H9 (cell line): ENCODE data around the gene VPS35L. TPM values are rescaled to one million over a fixed set of nuclear protein-coding genes. Genes with fewer than 3 reads are reported as not detected.

Source experiments
- DNase-seq: peaks from one replicate; pipeline ENCODE4 v3.0.0-alpha.2; 2017
- H2AFZ ChIP-seq: one replicate; pipeline ENCODE4 v1.6.1; 2013; ENCODE audit warnings: mild to moderate bottlenecking, low read length, control low read depth, moderate library complexity
- H2AK5ac ChIP-seq: 2 replicates; pipeline ENCODE4 v1.6.1; 2013; ENCODE audit warnings: low read length, control low read depth, mixed read lengths; ENCODE audit not compliant: insufficient read length
- H2BK120ac ChIP-seq: one replicate; pipeline ENCODE4 v1.6.1; 2013; ENCODE audit warnings: low read depth, mild to moderate bottlenecking, low read length, control low read depth, inconsistent platforms; ENCODE audit not compliant: poor library complexity, severe bottlenecking
- H2BK12ac ChIP-seq: 2 replicates; pipeline ENCODE4 v1.6.1; 2013; ENCODE audit warnings: low read length, control low read depth, mixed read lengths, low read depth; ENCODE audit not compliant: insufficient read length
- H2BK15ac ChIP-seq: 2 replicates; pipeline ENCODE4 v1.6.1; 2013; ENCODE audit warnings: low read depth, low read length, control low read depth
- H2BK20ac ChIP-seq: one replicate; pipeline ENCODE4 v1.6.1; 2013; ENCODE audit warnings: low read depth, mild to moderate bottlenecking, low read length, control low read depth, inconsistent platforms; ENCODE audit not compliant: poor library complexity, severe bottlenecking
- H2BK5ac ChIP-seq: 2 replicates; pipeline ENCODE4 v1.6.1; 2013; ENCODE audit warnings: low read length, control low read depth, mixed read lengths; ENCODE audit not compliant: insufficient read length
- H3K14ac ChIP-seq: 2 replicates; pipeline ENCODE4 v1.6.1; 2013; ENCODE audit warnings: low read length, control low read depth; ENCODE audit not compliant: insufficient read depth
- H3K18ac ChIP-seq: 2 replicates; pipeline ENCODE4 v1.6.1; 2013; ENCODE audit warnings: low read depth, mild to moderate bottlenecking, mixed read lengths, low read length, control low read depth; ENCODE audit not compliant: insufficient read length
- H3K23ac ChIP-seq: 2 replicates; pipeline ENCODE4 v1.6.1; 2013; ENCODE audit warnings: low read length, control low read depth, mixed read lengths, low read depth; ENCODE audit not compliant: insufficient read length
- H3K23me2 ChIP-seq: 2 replicates; pipeline ENCODE4 v1.6.1; 2013; ENCODE audit warnings: low read depth, mild to moderate bottlenecking, mixed read lengths, low read length, control low read depth; ENCODE audit not compliant: insufficient read length, poor library complexity, severe bottlenecking
- H3K27ac ChIP-seq: 2 replicates; pipeline ENCODE4 v1.5.1; 2013; ENCODE audit warnings: low read length, control low read depth, mixed read lengths, low read depth; ENCODE audit not compliant: insufficient read length
- H3K27me3 ChIP-seq: 2 replicates; pipeline ENCODE4 v1.6.1; 2013; ENCODE audit warnings: low read length, control low read depth, inconsistent platforms; ENCODE audit not compliant: insufficient read depth
- H3K4ac ChIP-seq: 2 replicates; pipeline ENCODE4 v1.6.1; 2013; ENCODE audit warnings: low read depth, mild to moderate bottlenecking, control low read depth, inconsistent platforms, low read length, moderate library complexity
- H3K4me1 ChIP-seq: 2 replicates; pipeline ENCODE4 v1.6.1; 2013; ENCODE audit warnings: low read length, control low read depth, inconsistent platforms; ENCODE audit not compliant: insufficient read depth
- H3K4me2 ChIP-seq: 2 replicates; pipeline ENCODE4 v1.6.1; 2013; ENCODE audit warnings: low read length, control low read depth, mixed read lengths; ENCODE audit not compliant: insufficient read length, insufficient read depth
- H3K56ac ChIP-seq: 2 replicates; pipeline ENCODE4 v1.6.1; 2013; ENCODE audit warnings: low read depth, mild to moderate bottlenecking, mixed read lengths, low read length, control low read depth; ENCODE audit not compliant: insufficient read length
- H3K79me1 ChIP-seq: 2 replicates; pipeline ENCODE4 v1.6.1; 2013; ENCODE audit warnings: low read depth, mild to moderate bottlenecking, moderate library complexity, low read length, control low read depth, inconsistent platforms; ENCODE audit not compliant: insufficient read depth, poor library complexity, severe bottlenecking
- H3K79me2 ChIP-seq: 2 replicates; pipeline ENCODE4 v1.6.1; 2013; ENCODE audit warnings: low read length, control low read depth, inconsistent platforms; ENCODE audit not compliant: insufficient read depth
- H3K9ac ChIP-seq: 2 replicates; pipeline ENCODE4 v1.6.1; 2013; ENCODE audit warnings: low read length, control low read depth, mixed read lengths; ENCODE audit not compliant: insufficient read length; ENCODE audit errors: extremely low read depth
- H3K9me3 ChIP-seq: one replicate; pipeline ENCODE4 v1.6.1; 2013; ENCODE audit warnings: low read depth, low read length, inconsistent platforms; ENCODE audit not compliant: control insufficient read depth
- H3T11ph ChIP-seq: one replicate; pipeline ENCODE4 v1.6.1; 2013; ENCODE audit warnings: mild to moderate bottlenecking, low read length, control low read depth, inconsistent platforms
- H4K20me1 ChIP-seq: one replicate; pipeline ENCODE4 v1.6.1; 2013; ENCODE audit not compliant: control insufficient read depth, insufficient read length, insufficient read depth
- H4K5ac ChIP-seq: 2 replicates; pipeline ENCODE4 v1.6.1; 2013; ENCODE audit warnings: low read depth, mild to moderate bottlenecking, mixed read lengths, low read length, control low read depth; ENCODE audit not compliant: insufficient read length
- H4K8ac ChIP-seq: replicated peaks from 2 replicates; pipeline ENCODE4 v1.6.1; 2013; ENCODE audit warnings: low read length, control low read depth, mixed read lengths, low read depth; ENCODE audit not compliant: insufficient read length
- H4K91ac ChIP-seq: 2 replicates; pipeline ENCODE4 v1.6.1; 2013; ENCODE audit warnings: low read depth, mild to moderate bottlenecking, moderate library complexity, mixed read lengths, low read length, control low read depth; ENCODE audit not compliant: insufficient read length
- H3K27ac Mint-ChIP-seq, 3 experiments: 2 replicates in 2 of 3; 3 replicates in 1 of 3; pipeline ENCODE4 v1.8.0; 2020 to 2021; ENCODE audit warnings: mixed read lengths in 3 of 3, mild to moderate bottlenecking in 1 of 3, moderate library complexity in 1 of 3
- H3K27me3 Mint-ChIP-seq: 2 replicates; pipeline ENCODE4 v1.8.0; 2021; ENCODE audit warnings: low read depth, mild to moderate bottlenecking, moderate library complexity, mixed read lengths
- H3K36me3 Mint-ChIP-seq, 3 experiments: 2 replicates in 2 of 3; 3 replicates in 1 of 3; pipeline ENCODE4 v1.8.0; 2020 to 2021; ENCODE audit warnings: low read depth in 3 of 3, mixed read lengths in 3 of 3; ENCODE audit not compliant: insufficient read depth in 1 of 3
- H3K4me1 Mint-ChIP-seq, 2 experiments: 2 replicates each; pipeline ENCODE4 v1.8.0; 2020; ENCODE audit warnings: mixed read lengths in 2 of 2
- H3K4me3 Mint-ChIP-seq, 2 experiments: 2 replicates in 1 of 2; 3 replicates in 1 of 2; pipeline ENCODE4 v1.8.0; 2020 to 2021; ENCODE audit warnings: mild to moderate bottlenecking in 2 of 2, mixed read lengths in 2 of 2, moderate library complexity in 1 of 2
- H3K9me3 Mint-ChIP-seq, 2 experiments: 2 replicates in 1 of 2; 3 replicates in 1 of 2; pipeline ENCODE4 v1.8.0; 2020; ENCODE audit warnings: mild to moderate bottlenecking in 2 of 2, mixed read lengths in 2 of 2, moderate library complexity in 1 of 2
- CTCF ChIP-seq: fragments of 200-600 bp; sonication (generic); conservative IDR thresholded peaks from 3 replicates; pipeline ENCODE4 v1.8.0; 2021; ENCODE audit warnings: antibody characterized with exemption, mild to moderate bottlenecking
- WGBS: extraction: QIAGEN DNeasy Blood & Tissue Kit; methylation state at CpG from one replicate; pipeline ENCODE4 v1.1.7; 2013; ENCODE audit warnings: missing lambda C conversion rate, low lambda C conversion rate, mixed read lengths; ENCODE audit not compliant: insufficient read length; ENCODE audit errors: extremely low coverage; 5-methylcytosine and 5-hydroxymethylcytosine counted together
- total RNA-seq: library from RNA; stranded (reverse); gene quantifications from 2 replicates; pipeline ENCODE4 v1.2.1, GENCODE V29; 2021

VPS35L gene
- total RNA-seq, 1 experiment from 2014 or later, result 58.4 TPM

- H3K27me3 ChIP-seq, result no peaks in the 10 kb centered on the region
- no peak overlapping the region for H2BK5ac ChIP-seq
- H3T11ph ChIP-seq, result no peak overlapping the region
- H3K18ac ChIP-seq, result no peak overlapping the region
- peaks cover 17 to 66% (median 41%) of the 10 kb centered on the region in 3 experiments; a peak in 6 of 7 replicates for H3K36me3 Mint-ChIP-seq
- no peak overlapping the region for H3K56ac ChIP-seq
- H3K14ac ChIP-seq, result no peak overlapping the region
- no peaks in the 10 kb centered on the region for H3K27me3 Mint-ChIP-seq
- H4K20me1 ChIP-seq, result no peaks in the 10 kb centered on the region
- H2BK20ac ChIP-seq, result no peak overlapping the region
- no peak for TF ChIP-seq CTCF
- no peak overlapping the region for H3K4me3 Mint-ChIP-seq
- no peak overlapping the region for H2AFZ ChIP-seq
- DNase-seq, result no peak
- H2BK15ac ChIP-seq, result no peak overlapping the region
- no peaks in the 10 kb centered on the region for H3K4me1 ChIP-seq
- H3K23me2 ChIP-seq, result no peaks in the 10 kb centered on the region
- H2BK120ac ChIP-seq, result no peak overlapping the region
- no peak overlapping the region for H2BK12ac ChIP-seq
- no peak overlapping the region for H3K27ac Mint-ChIP-seq
- H4K8ac ChIP-seq, result no peak overlapping the region
- no peaks in the 10 kb centered on the region for H3K9me3 ChIP-seq
- no peaks in the 10 kb centered on the region for H3K4me1 Mint-ChIP-seq
- no peak overlapping the region for H4K91ac ChIP-seq
- no peak overlapping the region for H4K5ac ChIP-seq
- no peak overlapping the region for H2AK5ac ChIP-seq
- H3K9ac ChIP-seq, result no peak overlapping the region
- H3K27ac ChIP-seq, result no peak overlapping the region
- H3K9me3 Mint-ChIP-seq, result peaks cover 6 to 10% of the 10 kb centered on the region in 2 experiments
- no CpG with 5 or more reads among the region's 3 CpGs for WGBS
- no peak overlapping the region for H3K4ac ChIP-seq
- H3K79me1 ChIP-seq, result peaks cover 4% of the 10 kb centered on the region
- H3K4me2 ChIP-seq, result no peak overlapping the region
- H3K23ac ChIP-seq, result no peak overlapping the region
- H3K79me2 ChIP-seq, result no peaks in the 10 kb centered on the region
Measured at GRCh38 chr16:19566362-19566761, 10.9 kb downstream of the VPS35L start.
